OCI-M1 (cell line): ENCODE data around the gene KIAA0825.
A peak's percentile ranks its signal among the peaks of the same experiment; 100 is the strongest.

Experiments used
- DNase-seq: peaks from one replicate; lab custom pipeline; 2025; lab: John Stamatoyannopoulos, UW

The KIAA0825 gene, protein sequence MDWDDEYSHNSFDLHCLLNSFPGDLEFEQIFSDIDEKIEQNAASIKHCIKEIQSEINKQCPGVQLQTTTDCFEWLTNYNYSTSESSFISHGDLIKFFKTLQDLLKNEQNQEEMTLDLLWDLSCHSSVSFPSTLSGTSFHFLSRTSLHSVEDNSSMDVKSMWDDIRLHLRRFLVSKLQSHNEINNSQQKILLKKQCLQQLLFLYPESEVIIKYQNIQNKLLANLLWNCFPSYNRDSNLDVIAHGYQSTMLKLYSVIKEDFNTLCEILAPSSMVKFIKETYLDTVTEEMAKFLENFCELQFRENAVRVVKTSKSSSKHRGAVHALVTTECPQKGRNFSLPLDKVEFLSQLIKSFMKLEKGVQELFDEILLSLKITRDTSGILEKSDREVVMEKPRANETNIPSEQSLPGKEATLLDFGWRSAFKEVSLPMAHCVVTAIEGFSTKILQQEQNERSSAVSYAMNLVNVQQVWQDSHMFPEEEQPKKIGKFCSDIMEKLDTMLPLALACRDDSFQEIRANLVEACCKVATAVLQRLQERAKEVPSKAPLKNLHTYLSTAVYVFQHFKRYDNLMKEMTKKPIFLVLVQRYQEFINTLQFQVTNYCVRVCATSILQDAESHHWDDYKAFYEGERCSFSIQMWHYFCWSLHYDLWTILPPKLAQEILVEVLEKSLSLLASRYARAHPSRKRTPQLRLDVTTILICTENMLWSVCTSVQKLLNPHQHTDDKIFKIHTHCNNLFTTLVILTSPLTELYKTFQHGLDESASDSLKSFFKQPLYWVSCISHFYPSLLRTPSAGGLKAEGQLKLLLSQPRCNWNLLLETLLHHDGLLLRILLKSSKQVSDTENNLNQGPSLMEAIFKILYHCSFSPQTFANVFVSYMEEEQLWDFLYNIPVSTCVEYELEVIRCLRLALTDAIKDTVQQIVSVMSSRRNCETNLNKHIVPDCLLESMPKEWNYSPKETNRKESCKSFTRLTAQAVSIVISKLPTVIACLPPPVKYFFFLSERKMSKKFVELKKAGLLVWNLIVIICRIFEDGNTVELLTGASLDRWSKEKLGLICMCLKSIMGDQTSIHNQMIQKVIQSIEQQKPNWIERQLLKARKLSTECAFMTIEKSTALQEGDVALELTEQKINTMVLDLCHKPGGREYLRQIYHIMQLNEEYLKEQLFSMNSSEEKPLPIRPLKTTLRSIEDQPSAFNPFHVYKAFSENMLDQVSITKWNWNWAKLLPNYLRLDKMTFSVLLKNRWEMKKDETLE (N-terminal part only)

DNA sequence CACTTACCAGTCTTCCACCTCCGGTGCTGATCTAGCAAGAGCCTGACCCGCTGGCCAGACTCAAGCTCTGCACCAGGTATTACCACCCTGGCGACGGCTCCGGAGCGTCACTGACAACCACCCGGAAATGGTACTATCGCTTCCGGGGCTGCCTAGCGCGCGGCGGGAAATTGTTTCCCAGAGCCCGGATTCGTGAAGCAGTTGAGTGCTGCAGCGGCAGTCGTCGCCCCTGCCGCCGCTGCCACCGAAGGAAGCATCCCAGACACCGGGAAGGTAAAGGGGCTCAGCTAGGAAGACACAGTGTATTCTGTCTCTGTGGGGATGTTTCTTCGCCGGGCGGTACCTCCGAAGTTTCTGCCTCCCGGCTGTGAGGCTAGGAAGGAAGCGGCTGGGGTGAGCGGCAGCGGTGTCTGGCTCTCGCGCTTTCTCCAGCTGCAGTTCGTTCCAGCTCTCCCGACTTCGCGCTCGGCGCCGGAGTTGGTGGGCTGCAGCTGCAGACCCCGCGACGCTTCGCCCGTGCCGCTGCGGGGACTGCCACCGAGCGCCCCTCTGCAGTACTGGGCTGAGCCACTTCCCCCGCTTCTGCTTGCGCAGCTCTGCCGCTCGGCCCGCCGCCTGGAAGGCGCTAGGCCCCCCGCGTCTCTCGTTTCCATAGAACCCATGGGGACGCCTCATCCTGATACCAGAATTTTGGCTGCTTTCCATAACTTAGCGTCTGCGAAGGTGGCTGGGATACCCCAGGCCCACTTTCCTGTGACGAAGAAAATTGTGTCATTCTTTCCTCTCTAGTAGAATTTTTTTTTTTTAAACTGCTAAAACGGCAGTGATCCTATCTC is at the start of gene KIAA0825, which contains the start of gene SLF1:
Gene KIAA0825, minus strand, starts transcription at position 112 of the 836 bp plus-strand sequence. CDS start 81,478 bp downstream, outside the sequence.
Gene SLF1, plus strand, starts transcription at position 177 of the 836 bp plus-strand sequence. CDS start 10,142 bp downstream, outside the sequence.
- peak; percentile 93 for DNase-seq

DNA sequence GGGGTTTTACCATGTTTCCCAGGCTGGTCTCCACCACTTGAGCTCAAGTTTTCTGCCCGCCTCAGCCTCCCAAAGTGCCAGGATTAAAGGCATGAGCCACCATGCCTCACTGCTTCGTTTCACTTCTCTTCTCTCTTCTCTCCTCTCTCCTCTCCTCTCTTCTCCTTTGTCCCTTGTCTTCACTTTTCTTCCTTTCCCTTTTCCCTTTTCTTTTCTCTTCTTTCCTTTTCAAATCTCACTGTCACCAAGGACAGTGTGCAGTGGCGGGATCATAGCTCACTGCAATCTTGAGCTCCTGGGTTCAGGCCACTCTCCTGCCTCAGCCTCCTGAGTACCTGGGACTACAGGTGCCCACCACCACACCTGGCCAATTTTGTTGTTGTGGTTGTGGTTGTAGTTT is 49.5 kb upstream of the KIAA0825 start:
- DNase-seq, result no peak

DNA sequence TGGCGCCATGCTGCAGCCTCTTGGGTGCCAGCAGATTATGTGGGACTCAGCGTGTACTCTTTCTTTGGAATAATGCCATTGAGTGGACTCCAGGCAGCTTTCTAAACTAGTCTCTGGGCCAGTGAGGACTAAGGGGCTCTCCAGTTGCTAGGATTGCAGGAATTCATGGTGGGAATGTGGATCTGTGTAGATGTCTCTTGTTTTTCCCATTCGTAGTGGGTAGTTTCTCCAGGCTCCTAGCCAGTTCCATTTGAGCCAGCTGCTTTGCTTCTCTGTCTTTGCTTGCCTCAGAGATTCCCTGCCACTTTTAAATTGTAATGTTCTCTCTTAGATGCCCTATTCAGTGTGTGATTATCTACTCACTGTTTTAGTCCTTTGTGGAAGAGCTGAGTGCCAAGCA is 42.7 kb upstream of the KIAA0825 start:
- DNase-seq, result no peak

DNA sequence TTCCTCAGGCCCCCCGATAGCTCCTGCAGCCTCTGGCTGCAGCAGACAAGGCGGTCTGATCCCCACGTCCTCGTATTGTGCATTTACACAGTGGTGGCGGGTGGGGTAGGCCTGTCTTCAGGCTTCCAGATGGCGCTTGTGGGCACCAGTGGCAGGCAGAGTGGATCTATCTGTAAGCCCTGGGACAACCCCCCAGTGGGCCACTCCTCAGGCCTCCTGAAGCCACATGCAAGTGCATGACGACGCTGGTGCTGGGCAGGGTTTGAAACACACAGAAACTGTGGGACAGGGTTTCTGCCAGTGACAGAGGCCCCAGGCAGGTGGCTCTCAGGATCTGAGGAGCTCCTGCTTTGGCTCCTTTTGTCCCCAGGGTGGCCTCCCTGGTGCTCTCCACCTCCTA is 42.1 kb upstream of the KIAA0825 start:
- DNase-seq, result no peak

DNA sequence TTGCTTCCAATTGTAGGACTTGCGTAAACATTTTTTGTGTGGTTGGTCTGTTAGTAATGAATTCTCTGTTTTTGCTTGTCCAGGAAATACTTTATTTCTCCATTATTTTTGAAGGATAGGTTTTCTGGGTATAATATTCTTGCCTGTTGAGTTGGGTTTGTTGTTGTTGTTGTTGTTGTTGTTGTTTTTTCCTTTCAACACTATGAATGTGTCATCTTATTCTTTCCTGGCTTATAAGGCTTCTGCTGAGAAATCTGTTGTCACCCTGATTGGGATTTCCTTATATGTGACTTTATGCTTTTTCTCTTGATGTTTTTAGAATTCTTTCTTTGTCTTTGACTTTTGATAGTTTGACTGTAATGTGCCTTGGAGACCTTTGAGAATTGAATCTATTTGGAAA is 39.9 kb upstream of the KIAA0825 start:
- DNase-seq, result no peak

DNA sequence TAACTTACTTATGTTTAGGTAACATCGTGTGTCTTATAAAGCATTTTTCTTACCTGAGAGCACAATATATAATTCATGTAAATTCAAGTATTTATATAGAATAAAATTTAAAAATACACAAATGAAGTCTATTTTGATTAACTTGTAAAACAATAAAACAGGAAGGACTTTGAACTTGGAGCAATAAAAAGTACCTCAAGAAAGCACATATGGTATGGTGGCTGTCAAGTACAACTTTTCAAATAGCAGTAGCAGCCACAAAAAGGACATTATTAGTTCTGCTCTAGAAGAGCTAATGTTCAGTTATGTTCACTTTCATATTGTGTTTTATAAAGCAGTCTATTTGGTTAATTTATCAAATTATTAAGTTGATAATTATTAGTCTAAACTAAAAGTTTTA is 31.5 kb upstream of the KIAA0825 start:
- DNase-seq, result no peak

DNA sequence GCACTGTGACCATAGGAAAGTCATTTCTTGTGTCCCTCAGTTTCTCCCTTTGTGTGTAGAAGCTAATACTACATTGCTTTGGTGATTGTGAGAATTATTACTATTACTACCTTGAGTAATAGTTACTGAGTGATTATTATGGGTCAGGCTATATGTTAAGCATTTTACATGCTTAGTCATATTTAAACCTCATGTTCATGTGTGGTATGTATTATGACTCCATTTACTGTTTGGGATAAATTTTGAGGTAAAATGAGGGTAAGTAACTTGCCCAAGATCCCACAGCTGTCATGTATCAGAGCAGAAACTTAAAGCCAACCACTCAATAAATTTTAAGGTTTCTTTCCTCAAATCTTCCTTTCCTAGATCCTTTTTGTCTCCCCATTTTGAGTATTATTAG is 28.4 kb upstream of the KIAA0825 start:
- DNase-seq, result no peak

DNA sequence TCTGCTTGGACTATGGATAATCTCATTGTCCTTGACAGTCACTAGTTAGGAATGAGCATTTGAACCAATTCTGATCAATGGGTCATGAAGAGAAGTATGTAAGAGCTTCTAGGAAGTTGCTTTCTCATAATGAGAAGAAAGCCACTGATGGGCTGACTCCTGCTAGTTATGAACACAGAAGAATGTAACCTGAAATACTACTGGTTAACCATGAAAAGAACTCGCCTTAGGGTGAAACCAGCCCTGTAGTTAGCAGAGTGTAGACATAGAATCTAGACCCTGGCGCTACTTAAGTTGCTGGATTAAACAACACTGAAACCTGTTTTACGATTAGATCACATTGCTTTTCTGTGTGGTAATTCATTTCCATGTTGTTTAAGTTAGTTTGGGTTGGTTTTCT is 26.6 kb upstream of the KIAA0825 start:
- no peak for DNase-seq

DNA sequence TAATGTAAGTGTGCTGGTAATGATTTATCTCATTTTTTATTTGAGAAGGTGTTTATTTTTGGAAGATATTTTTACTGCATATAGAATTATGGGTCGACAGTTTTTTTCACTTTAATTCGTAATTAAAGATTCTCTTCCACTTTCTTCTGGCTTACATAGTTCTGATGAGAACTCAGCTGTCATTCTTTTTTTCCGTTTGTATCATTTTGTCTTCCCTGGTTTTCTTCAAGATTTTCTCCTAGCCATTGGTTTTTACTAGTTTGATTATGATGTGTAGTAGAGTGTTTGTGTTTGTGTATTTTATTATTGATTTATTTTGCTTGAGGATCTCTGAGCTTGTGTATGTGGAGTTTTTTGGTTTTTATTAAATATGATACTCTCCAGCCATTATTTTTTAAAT is 21.8 kb upstream of the KIAA0825 start:
- DNase-seq, result no peak

DNA sequence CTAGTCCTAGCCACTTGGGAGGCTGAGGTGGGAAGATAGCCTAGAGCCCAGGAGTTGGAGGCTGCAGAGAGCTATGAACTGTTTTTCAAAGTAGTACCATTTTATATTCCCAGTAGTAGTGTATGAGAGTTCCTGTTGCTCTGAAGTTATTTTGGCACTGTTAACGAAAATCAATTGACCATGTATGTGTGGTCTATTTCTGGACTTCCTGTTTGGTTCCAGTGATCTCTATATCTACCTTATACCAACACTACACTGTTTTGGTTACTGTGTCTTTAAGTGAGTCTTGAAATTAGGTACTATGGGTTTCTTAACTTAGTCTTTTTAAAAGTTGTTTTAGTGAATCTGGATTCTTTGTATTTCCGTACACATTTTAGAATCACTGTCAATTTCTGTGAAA is 13.6 kb upstream of the KIAA0825 start:
- DNase-seq, result no peak

DNA sequence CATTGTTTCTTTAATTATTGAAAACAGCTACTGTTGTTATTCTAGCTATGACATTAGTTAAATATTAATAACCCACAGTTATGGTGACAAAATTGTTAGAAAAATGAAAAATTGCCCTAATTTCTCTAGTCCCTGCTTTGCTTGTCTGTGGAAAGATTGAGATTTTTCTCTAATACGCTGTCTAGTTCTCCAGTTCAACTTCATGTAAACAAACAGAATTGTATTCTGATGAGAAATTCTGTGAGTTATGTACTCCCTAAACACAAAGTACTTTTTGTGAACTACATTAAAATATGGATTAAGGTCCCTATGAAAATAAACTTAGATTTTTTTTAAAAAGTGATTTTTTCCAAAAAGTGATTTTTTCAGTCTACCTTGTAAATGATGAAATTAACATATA is 8.8 kb upstream of the KIAA0825 start:
- DNase-seq, result no peak

DNA sequence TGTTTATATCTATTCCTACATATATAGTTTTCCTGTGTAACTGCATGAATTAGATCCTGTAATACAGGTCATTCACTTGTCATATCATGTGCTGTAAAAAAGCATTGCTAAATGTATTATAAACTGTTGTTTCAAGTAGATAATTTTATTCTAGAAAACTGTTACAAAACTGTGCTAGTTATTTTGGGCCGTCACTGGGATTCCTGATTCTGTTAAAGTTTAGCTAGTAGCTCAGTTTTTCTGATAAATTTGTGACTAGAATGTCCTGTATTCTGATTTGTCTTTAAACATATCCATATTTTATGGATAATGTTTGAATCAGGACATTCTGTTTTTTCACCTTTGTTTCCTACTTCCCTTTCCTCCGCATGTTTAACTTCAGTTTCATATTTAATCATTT is 5.5 kb upstream of the KIAA0825 start:
- DNase-seq, result no peak

DNA sequence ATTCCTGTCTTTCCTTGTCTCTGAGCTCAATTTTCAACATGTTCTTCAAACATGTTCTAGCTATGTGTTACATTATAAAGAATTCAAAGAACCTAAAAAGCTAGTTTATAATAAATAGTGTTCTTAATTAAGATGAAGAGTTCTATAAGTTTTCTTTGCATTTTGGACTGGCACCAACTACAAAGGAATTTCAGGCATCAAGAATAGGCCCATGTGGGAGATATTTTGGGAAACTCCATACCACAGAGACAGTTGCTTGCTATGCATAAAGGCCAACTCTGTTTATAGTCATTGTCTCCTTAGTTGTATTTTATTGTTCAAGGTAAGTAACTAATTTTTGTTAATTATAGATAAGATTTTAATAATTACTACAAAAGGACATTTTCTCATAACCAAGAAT is 4.6 kb upstream of the KIAA0825 start:
- no peak for DNase-seq

DNA sequence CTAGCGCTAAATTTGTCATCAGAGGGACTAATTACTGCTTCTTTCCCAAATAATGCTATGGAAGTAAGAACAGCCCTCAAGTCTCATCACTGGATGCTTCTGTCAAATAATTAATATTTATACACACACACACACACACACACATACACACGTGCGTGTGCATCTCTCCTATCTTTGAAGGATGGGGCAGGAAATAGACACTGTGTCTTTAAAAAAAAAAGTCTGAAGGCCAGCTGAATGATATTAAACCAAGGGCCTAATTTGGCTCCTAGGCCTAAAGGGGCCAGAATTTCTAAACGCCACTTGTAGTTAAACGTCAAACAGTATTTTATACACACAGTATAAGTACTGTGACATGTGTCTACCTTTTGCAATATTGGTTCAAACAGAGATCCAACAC is 3.4 kb upstream of the KIAA0825 start:
- peak; percentile 10 for DNase-seq

DNA sequence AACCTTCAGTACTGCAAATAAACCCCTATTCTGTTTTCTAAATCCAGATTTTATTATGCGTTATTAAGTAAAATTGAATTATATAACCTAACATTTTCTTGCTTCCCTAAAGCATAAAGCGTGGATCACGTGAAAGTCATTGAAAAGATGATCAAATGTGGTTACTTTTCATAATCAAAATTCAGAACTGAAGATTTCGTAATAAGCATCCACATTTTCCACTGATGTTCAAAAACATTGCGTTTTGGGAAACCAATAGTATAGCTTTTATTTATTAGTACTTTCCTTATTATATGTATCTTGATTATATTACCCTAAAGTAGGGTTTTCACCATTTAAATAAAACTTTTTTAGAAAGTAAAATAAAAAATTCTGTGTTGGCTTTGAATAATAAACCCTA is 1.9 kb upstream of the KIAA0825 start:
- DNase-seq, result no peak

DNA sequence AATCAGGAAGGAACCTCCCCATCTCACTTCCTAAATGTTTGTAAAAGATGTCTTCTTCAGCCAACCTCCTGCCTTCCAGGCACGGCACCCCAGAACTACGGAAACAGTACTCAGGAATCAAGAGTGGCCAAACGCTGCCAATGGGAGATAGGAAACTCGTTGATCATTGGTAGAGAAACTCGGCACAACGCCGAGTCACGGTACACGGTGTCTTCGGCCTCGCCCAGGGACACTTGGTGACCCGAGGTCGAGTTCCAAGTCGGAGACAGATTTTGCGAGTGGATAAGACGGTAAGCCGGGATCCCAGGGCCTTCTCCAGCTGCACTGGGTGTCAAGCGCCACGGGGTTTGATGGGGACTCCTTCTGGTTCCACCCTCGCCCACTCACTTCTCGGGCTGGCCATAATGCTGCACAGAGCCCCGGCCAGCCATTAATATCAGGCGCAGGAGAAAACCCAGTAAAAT is 343 bp downstream of the KIAA0825 start:
- DNase-seq, result peak; percentile 81

DNA sequence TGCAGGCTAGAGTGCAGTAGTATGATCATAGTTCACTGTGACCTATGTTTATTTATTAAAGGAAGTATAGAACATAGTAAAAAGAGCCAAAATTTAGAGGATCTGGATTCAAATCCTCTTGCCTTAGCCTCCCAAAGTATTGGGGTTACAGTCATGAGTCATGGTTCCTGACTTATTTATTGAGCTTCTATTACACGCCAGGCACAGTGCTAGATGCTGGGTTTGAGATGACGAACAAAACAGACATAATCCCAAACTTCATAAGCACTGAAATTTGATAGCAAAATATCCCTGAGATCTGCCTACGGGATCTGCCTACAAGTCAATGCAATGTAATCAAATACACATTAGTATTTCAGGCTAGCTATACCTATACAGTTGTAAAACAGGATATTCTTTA is 2.5 kb downstream of the KIAA0825 start:
- DNase-seq, result no peak

DNA sequence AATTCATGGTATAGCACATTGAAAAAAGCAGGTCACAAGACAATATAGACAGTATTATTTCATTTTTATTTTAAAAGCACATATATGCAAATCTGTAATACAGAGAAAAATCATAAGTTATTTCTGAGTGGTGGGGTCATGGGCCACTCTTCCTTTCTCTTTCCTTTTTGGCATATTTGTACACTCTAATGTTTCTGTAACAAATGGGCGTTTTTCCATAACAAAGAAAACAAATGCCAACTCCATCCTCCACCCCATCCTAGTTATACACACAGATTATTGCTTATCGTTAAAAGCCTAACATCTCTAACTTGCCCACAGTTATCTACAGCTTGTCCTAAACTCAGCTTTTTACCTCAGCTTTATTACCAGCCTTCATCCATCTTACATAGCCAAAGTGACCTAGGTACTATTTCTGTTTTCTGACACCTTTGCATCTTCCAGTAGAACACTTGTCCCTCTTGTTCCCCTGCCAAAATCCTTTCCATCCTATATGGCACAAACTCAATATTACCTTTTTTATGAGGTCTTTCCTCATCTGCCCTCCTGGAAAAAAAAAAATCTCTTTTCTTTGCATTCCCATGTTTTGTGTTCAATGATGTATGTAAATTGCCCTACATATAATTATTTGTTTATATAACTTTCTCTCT is 4.1 kb downstream of the KIAA0825 start:
- no peak for DNase-seq

DNA sequence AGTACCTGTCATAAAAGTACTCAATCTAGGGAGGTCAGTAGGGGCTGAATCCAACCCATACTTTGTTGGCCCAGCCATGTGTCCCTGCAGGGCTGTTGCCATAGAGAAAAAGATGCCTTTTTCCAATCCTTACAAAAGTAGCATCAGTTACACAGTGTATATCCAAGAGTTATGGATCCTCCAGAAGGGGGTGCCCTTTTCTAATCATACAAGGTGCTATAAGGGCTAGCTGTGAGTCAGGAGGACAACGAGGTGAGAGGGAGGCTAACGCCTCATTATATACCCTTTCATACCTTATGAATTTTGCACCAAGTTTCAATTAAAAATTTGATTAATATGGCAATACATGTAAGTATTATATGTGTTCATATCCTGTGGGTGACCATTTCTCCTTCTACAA is 4.8 kb downstream of the KIAA0825 start:
- DNase-seq, result peak; percentile 59

DNA sequence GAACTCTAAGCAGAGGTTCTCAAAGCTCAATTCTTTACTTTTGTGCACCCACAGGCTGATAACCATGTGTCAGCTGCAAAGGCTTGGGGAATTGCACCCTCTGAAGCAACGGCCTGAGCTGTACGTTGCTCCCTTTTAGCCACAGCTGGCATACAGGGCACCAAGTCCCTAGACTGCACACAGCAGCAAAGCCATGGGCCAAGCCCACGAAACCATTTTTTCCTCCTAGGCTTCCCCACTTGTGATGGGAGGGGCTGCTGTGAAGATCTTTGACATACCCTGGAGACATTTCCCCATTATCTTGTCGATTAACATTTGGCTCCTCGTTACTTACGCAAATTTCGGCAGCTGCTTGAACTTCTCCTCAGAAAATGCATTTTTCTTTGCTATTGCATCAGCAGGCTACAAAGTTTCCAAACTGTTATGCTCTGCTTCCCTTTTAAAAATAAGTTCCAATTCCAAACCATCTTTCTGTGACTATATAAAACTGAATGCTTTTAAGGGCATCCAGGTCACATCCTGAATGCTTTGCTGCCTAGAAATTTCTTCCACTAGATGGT is 23.0 kb downstream of the KIAA0825 start:
- no peak for DNase-seq
